T-cell (primary cell): ENCODE results near the gene DEFB108B. TPM values are rescaled to one million over a fixed set of nuclear protein-coding genes. Genes with fewer than 3 reads are reported as not detected.
"Not testable (repeated sequence)": the region's sequence is repeated elsewhere in the genome, so short reads cannot be mapped to it uniquely, and the experiment has no call there.

ENCODE experiments used
- ATAC-seq, 4 experiments: fragments of 200-7000 bp in 3 of 4; fragments of 150-1000 bp in 1 of 4; cut with Tn5 transposase; replicated peaks in 1 of 4; 1 replicate in 3 of 4; 2 replicates in 1 of 4; pipeline ENCODE4 v1.10.0; 2021; ENCODE audit warnings: moderate library complexity in 3 of 4, mild to moderate bottlenecking in 2 of 4, moderate number of reproducible peaks in 1 of 4
- CTCF ChIA-PET, 2 donors: fragments of 300-600 bp; sonication (Branson Sonifier 250); formaldehyde crosslinking; loops; one replicate each; lab custom pipeline; 2022; ENCODE audit warnings: antibody characterized with exemption in 2 of 2; lab: Charles Lee
- POLR2A ChIA-PET, 2 donors: fragments of 300-600 bp; sonication (Branson Sonifier 250); formaldehyde crosslinking; loops; one replicate each; lab custom pipeline; 2022; ENCODE audit warnings: antibody characterized with exemption in 2 of 2; lab: Charles Lee
- DNase-seq, 35 experiments: peaks; one replicate each; pipeline versions ENCODE4 v3.0.0 to v3.0.0-alpha.2; 2013 to 2023
- H3K27ac ChIP-seq: one replicate; pipeline ENCODE4 v1.5.1; 2013; ENCODE audit warnings: low read length
- H3K27me3 ChIP-seq, 2 experiments: replicated peaks in 1 of 2; 1 replicate in 1 of 2; 2 replicates in 1 of 2; pipeline versions ENCODE4 v1.6.1 to v1.7.0; 2013; ENCODE audit warnings: low read length in 1 of 2, mixed read lengths in 1 of 2; ENCODE audit not compliant: control insufficient read depth in 2 of 2, insufficient read depth in 2 of 2; ENCODE audit errors: extremely low read depth in 1 of 2
- H3K36me3 ChIP-seq, 2 donors: 1 replicate in 1 of 2; 2 replicates in 1 of 2; pipeline versions ENCODE4 v1.6.1 to v1.7.0; 2013; ENCODE audit warnings: low read length in 1 of 2; ENCODE audit not compliant: control insufficient read depth in 2 of 2, insufficient read depth in 1 of 2; ENCODE audit errors: extremely low read depth in 1 of 2
- H3K4me1 ChIP-seq, 2 experiments: 1 replicate in 1 of 2; 2 replicates in 1 of 2; pipeline versions ENCODE4 v1.6.1 to v1.7.0; 2013; ENCODE audit warnings: low read length in 2 of 2, mixed read lengths in 1 of 2; ENCODE audit not compliant: insufficient read depth in 2 of 2, control insufficient read depth in 1 of 2; ENCODE audit errors: extremely low read depth in 1 of 2
- H3K4me3 ChIP-seq, 2 donors: 1 replicate in 1 of 2; 2 replicates in 1 of 2; pipeline versions ENCODE4 v1.5.1 to v1.7.0; 2013; ENCODE audit warnings: mild to moderate bottlenecking in 2 of 2, low read length in 1 of 2, moderate library complexity in 1 of 2; ENCODE audit not compliant: control insufficient read depth in 1 of 2; ENCODE audit errors: extremely low read depth in 1 of 2
- H3K9me3 ChIP-seq: 2 replicates; pipeline ENCODE4 v1.7.0; 2013
- H3K27ac Mint-ChIP-seq, 2 donors: one replicate each; pipeline ENCODE4 v1.8.0; 2020 to 2021; ENCODE audit warnings: mild to moderate bottlenecking in 2 of 2, mixed read lengths in 2 of 2
- H3K27me3 Mint-ChIP-seq, 2 donors: one replicate each; pipeline ENCODE4 v1.8.0; 2021 to 2022; ENCODE audit warnings: mixed read lengths in 2 of 2
- H3K36me3 Mint-ChIP-seq: one replicate; pipeline ENCODE4 v1.8.0; 2021; ENCODE audit warnings: mixed read lengths
- H3K4me1 Mint-ChIP-seq, 3 donors: one replicate each; pipeline ENCODE4 v1.8.0; 2020 to 2022; ENCODE audit warnings: mixed read lengths in 3 of 3, mild to moderate bottlenecking in 1 of 3
- H3K4me3 Mint-ChIP-seq, 3 donors: one replicate each; pipeline ENCODE4 v1.8.0; 2020 to 2022; ENCODE audit warnings: mild to moderate bottlenecking in 3 of 3, mixed read lengths in 3 of 3, moderate library complexity in 3 of 3
- H3K9me3 Mint-ChIP-seq, 3 donors: one replicate each; pipeline ENCODE4 v1.8.0; 2020 to 2022; ENCODE audit warnings: mixed read lengths in 3 of 3
- WGBS: methylation state at CpG from one replicate; pipeline ENCODE4 v1.1.5; 2013; ENCODE audit warnings: missing lambda C conversion rate; ENCODE audit not compliant: insufficient coverage; 5-methylcytosine and 5-hydroxymethylcytosine counted together
- total RNA-seq, 35 experiments: library from RNA in 6 of 35; stranded (reverse) in 6 of 35; fragments of 120-200 nt in 1 of 35; gene quantifications; one replicate each; pipeline versions ENCODE4 v1.2.1 to v1.2.4 and lab custom pipeline; 2013 to 2026

DEFB108B gene
- total RNA-seq, 5 donors from 2014 or later (not counting 1 experiment from before 2014, with no cell fraction given), result not detected

- H3K4me1 ChIP-seq, H3K4me3 ChIP-seq, DNase-seq, H3K4me3 Mint-ChIP-seq, H3K4me1 Mint-ChIP-seq, H3K9me3 ChIP-seq, CTCF ChIA-PET, POLR2A ChIA-PET, H3K27me3 ChIP-seq, H3K27ac ChIP-seq, H3K27me3 Mint-ChIP-seq, H3K36me3 ChIP-seq, H3K36me3 Mint-ChIP-seq, ATAC-seq, H3K27ac Mint-ChIP-seq: not testable (repeated sequence)
- H3K9me3 Mint-ChIP-seq, result peaks cover 5 to 13% (median 11%) of the 10 kb centered on the region in 3 donors
- 96% methylated on average over 3 of the region's 4 CpGs for WGBS
These were observed 10.4 kb downstream of the DEFB108B start for GRCh38 chr11:71843355-71843754.

DNA sequence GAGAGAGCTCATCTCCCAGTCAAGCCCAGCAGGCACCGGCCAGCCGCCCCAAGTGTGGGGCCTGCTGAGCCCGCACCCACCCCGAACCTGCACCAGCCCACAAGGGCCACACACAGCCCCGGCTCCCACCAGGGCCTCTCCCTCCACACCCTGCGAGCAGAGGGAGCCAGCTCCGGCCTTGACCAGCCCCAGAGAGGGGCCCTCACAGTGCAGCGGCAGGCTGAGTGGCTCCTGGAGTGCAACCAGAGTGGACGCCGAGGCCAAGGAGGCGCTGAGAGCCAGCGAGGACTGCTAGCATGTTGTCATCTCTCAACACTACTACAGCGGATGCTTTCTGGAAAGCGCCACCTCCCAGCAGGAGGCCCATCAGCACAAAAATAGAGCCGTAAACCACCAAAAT is 10.9 kb downstream of the DEFB108B start:
- CTCF ChIA-PET, result no interaction called here

DNA sequence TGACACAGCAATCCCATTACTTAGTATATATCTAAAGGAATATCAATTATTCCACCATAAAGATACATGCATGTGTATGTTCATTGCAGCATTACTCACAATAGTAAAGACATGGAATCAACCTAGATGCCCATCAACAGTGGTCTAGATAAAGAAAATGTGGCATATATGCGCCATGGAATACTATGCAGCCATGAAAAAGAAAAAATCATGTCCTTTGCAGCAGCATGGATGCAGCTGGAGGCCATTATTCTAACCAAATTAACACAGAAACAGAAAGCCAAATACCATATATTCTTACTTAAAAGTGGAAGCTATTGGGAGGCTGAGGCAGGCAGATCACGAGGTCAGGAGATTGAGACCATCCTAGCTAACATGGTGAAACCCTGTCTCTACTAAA is 20.9 kb downstream of the DEFB108B start:
- H3K9me3 ChIP-seq, H3K36me3 ChIP-seq, H3K4me1 Mint-ChIP-seq, CTCF ChIA-PET, ATAC-seq, H3K27ac ChIP-seq, DNase-seq, H3K4me1 ChIP-seq, H3K4me3 Mint-ChIP-seq, H3K27me3 ChIP-seq, POLR2A ChIA-PET, H3K27ac Mint-ChIP-seq, H3K27me3 Mint-ChIP-seq, H3K4me3 ChIP-seq: not testable (repeated sequence)
- Mint-ChIP-seq H3K9me3 (peaks cover 0 to 16% (median 12%) of the 10 kb centered on the region in 3 donors), H3K36me3 (peaks cover 17% of the 10 kb centered on the region)
- no CpG with 5 or more reads among the region's 2 CpGs for WGBS

More for the DNA sequence above, 10.9 kb downstream of the DEFB108B start:
- peaks cover 5% of the 10 kb centered on the region for H3K36me3 Mint-ChIP-seq
- no peaks in the 10 kb centered on the region for H3K27me3 Mint-ChIP-seq
- POLR2A ChIA-PET, result no interaction called here
- no peak overlapping the region for H3K4me3 Mint-ChIP-seq
- Histone ChIP-seq H3K27ac (no peak overlapping the region), H3K27me3 (no peaks in the 10 kb centered on the region), H3K4me3 (no peak overlapping the region), H3K9me3 (no peaks in the 10 kb centered on the region), H3K36me3 (no peaks in the 10 kb centered on the region), H3K4me1 (no peaks in the 10 kb centered on the region)
- no peak for ATAC-seq
- WGBS, result 100% methylated on average over 7 of the region's 15 CpGs
- no peak overlapping the region for H3K27ac Mint-ChIP-seq
- H3K4me1 Mint-ChIP-seq, result no peaks in the 10 kb centered on the region
- no peak for DNase-seq
- peaks cover 5 to 16% (median 11%) of the 10 kb centered on the region in 3 donors for H3K9me3 Mint-ChIP-seq

- H3K4me1 Mint-ChIP-seq, CTCF ChIA-PET, H3K9me3 ChIP-seq, H3K4me3 Mint-ChIP-seq, H3K27ac ChIP-seq, H3K4me3 ChIP-seq, ATAC-seq, DNase-seq, H3K27me3 ChIP-seq, H3K4me1 ChIP-seq, POLR2A ChIA-PET, H3K27ac Mint-ChIP-seq, H3K9me3 Mint-ChIP-seq, H3K36me3 ChIP-seq, H3K27me3 Mint-ChIP-seq: not testable (repeated sequence)
- peaks cover 14% of the 10 kb centered on the region for H3K36me3 Mint-ChIP-seq
- WGBS, result no CpG with 5 or more reads among the region's 2 CpGs
These were observed 22.9 kb downstream of the DEFB108B start for GRCh38 chr11:71855880-71856279.

DNA sequence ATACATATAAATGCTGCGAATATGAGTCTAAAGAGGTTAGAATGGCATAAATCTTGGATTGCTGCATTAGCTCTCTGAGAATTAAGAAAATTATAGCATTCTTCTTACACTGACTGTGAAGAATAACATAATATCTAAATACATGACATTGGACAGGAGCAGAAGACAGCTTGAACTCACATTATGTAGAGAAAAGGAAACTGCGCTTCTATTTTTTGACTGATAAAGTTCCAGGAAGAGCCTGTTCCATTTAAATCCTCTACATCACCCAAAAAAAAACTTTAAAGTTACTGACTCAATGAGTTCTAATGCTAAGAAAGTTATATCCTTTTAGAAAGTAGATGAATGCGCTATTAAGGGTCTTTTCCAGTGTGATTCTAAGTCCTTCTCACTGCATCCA is 27.8 kb downstream of the DEFB108B start:
- H3K27me3 Mint-ChIP-seq, ATAC-seq, CTCF ChIA-PET, H3K36me3 ChIP-seq, POLR2A ChIA-PET, H3K27me3 ChIP-seq, H3K4me3 Mint-ChIP-seq, H3K4me3 ChIP-seq, H3K4me1 ChIP-seq, H3K27ac Mint-ChIP-seq, H3K27ac ChIP-seq, H3K4me1 Mint-ChIP-seq, H3K9me3 Mint-ChIP-seq, DNase-seq, H3K9me3 ChIP-seq, H3K36me3 Mint-ChIP-seq: not testable (repeated sequence)
- no CpG with 5 or more reads among the region's 3 CpGs for WGBS

GRCh38 chr11:71863978-71864627 is 31.1 kb downstream of the DEFB108B start:
- POLR2A ChIA-PET, H3K27me3 Mint-ChIP-seq, H3K27ac ChIP-seq, H3K9me3 Mint-ChIP-seq, H3K36me3 ChIP-seq, H3K9me3 ChIP-seq, H3K27me3 ChIP-seq, H3K4me1 ChIP-seq, H3K4me3 ChIP-seq, H3K36me3 Mint-ChIP-seq, H3K4me1 Mint-ChIP-seq, H3K27ac Mint-ChIP-seq, H3K4me3 Mint-ChIP-seq: not testable (repeated sequence)
- WGBS, result 60% methylated on average over 2 of the region's 3 CpGs
- peak; percentile 48 to 71 (median 62) for ATAC-seq
- CTCF ChIA-PET, result interaction anchor here in 1 of 2 donors (0.6 kb wide), 1 partner anchor 68 kb away, joined by 3 read pairs; no protein-coding TSS in a partner anchor
- peak in 9 of 35 experiments; percentile 2 to 47 (median 9) for DNase-seq
